Activated CD4-positive, CD25-positive, alpha-beta regulatory T cell treated with anti-CD3 and anti-CD28 coated beads, Interleukin-2, amount 50 U/mL, for 24 hours (primary cell): ENCODE results near the gene NRF1.
A peak's percentile ranks its signal among the peaks of the same experiment; 100 is the strongest.
"Not testable (repeated sequence)": the region's sequence is repeated elsewhere in the genome, so short reads cannot be mapped to it uniquely, and the experiment has no call there.

ENCODE experiments used
- ATAC-seq, 2 donors: fragments of 150-1000 bp; cut with Tn5 transposase; one replicate each; pipeline ENCODE4 v1.10.0; 2021; ENCODE audit warnings: mild to moderate bottlenecking in 1 of 2, moderate library complexity in 1 of 2

Gene NRF1

DNA sequence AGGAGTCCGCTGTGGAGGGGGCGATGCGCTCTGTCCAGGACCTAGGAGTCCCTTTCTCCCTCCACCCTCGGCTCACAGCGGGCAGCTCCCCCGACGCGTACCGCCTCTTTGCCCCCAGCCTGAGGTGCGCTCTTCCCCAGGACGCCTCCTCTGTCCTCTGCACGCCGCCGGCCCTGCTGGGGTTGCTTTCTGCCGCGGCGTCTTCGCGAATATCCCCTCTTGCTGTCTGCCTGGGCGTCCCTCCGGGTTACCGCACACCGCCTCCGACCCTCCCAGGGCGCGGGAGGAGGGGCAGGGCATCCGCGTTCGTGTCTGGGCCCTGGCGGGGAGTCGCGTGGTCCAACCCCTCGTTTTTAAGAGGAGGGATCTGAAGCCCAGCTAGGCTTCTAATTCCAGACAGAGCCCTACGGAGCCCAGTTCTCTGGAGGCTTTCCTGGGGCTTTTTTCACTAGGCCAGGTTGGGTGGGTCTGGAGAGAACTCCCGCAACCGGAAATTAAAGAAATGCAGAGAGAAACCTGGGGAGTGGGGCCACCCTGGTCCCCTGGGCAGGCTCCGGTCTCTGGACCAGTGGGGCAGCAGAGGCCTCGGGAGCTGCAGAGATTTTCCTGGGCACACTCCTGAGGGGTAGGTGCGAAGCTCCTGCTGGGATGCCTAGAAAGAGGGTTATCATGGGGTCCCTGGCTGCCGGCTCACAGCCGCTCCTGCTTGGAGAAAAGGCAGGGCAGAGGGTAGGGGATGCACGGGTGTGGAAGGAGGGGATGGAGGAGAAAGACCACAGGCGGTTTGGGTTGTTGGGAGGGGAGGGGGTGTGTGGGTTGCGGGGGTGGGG is 174.4 kb downstream of the NRF1 start:
- ATAC-seq: peak in 1 of 2 donors; percentile 19

- no peak for ATAC-seq
These were observed 175.5 kb downstream of the NRF1 start for GRCh38 chr7:129786825-129787563.

GRCh38 chr7:129789000-129789399 is 177.5 kb downstream of the NRF1 start:
- no peak for ATAC-seq

DNA sequence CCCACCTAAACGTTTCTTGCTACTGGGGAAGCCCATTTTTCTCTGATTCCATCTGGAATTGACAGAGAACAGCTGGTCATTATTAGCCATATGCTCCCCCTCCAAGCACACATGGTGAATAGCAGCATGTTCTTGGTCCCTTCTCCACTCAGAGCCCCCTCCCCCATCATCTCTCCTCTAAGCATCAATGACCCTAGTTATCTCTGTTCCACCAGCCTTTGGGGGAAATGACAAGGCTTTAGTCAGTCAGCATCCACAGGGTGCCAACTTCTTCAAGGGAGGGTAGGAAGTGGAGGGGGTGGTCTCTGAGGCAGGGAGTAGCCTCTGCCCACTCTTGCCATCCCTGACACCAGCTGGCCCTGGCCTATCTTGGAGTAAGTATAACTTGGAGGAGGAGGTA is 178.1 kb downstream of the NRF1 start:
- ATAC-seq: no peak

DNA sequence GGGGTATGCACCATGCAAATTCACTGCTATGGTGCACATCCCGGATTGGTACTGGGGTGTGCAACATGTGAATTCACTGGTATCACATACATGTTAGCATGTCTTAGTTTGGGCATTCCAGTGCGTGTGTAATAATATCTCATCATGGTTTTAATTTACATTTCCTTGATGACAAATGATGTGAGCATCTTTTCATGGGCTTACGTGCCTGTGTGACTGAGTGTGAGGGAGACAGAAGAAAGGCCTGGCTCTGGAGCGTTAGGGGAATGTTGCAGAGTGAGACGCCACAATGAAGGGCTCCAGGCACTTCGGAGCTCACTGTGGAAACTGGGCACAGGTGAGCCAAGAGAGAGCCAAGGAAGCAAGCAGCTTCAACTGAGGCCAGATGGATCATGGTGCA is 178.6 kb downstream of the NRF1 start:
- ATAC-seq: no peak

- no peak for ATAC-seq
These were observed 181.2 kb downstream of the NRF1 start for GRCh38 chr7:129792721-129793120.

GRCh38 chr7:129793506-129794310 is 182.2 kb downstream of the NRF1 start:
- ATAC-seq: no peak

DNA sequence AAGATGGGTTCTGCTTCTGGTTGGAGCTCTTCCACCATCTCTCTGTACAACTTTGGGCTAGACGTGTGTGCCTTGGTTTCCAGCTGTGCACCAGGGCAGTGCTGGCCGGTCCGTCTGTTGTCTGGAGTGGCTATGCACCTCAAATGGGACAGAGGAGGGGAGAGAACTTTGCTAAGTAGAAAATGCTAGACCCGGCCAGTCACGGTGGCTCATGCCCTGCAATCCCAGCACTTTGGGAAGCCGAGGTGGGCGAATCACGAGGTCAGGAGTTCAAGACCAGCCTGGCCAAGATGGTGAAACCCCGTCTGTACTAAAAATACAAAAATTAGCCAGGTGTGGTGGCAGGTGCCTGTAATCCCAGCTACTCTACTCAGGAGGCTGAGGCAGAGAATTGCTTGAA is 182.9 kb downstream of the NRF1 start:
- not testable (repeated sequence) for ATAC-seq

DNA sequence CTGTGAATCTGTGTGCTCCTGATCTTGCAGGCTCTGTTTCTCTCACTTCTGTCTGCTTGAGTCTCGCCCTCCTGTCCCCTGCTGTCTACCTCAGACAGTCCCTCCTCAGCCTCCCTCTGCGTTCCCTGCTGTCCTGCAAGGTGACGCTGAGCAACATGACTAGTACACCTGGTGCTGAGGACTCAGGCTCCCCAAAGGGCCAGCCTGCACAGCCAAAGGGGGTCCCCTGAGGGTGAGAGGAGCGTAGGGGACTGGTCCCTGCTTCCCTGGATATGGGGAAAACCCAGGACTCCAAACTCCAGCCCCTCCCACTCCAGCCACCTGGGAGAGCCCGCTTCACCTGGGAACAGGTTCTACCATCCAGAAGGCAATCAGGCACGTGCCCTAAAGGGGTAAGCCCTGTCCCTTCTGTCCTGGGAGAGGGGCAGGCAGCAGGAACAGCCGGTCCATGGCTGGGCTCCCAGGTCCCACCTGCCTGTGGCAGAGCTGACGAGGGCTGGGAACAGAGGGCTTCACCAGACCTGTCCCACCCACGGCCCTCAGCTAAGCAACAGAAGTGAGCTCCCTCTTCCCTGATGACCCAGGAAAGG is 184.8 kb downstream of the NRF1 start:
- no peak for ATAC-seq

GRCh38 chr7:129797214-129797789 is 185.8 kb downstream of the NRF1 start:
- ATAC-seq: no peak

DNA sequence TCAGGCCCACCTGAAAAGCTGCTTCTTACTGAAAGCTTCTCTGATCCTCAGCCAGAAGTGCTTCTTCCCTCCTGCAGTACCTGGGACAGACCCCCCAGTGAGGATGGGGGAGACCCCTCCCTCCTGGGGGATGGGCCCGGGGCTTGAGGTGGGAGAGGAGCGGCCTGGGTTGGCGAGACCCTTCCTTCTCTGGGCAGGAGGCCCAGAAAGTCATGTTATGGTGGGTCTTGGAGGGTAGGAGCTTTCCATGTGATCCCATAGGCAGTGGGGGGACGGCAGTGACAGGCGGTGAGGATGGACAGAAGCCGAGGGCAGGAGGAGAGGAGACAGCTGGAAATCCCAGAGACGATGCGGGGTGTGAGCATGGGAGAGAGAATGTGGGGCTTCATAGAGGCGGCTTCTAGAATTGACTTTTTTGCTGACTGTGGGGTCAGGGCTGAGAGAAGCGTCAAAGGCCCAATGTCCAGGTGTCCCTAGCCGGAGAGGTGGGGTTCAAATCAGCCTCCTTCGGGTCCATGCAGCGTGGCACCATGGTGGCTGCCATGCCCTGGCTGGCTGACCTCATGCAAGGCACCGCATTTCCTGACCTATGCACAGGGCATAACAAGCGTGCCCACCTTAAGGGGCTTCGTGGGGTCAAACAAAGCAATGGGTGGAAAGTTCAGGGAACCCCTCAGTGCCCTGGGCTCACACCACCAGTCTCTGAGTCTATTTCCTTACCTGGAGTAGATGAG is 187.3 kb downstream of the NRF1 start:
- ATAC-seq: no peak

DNA sequence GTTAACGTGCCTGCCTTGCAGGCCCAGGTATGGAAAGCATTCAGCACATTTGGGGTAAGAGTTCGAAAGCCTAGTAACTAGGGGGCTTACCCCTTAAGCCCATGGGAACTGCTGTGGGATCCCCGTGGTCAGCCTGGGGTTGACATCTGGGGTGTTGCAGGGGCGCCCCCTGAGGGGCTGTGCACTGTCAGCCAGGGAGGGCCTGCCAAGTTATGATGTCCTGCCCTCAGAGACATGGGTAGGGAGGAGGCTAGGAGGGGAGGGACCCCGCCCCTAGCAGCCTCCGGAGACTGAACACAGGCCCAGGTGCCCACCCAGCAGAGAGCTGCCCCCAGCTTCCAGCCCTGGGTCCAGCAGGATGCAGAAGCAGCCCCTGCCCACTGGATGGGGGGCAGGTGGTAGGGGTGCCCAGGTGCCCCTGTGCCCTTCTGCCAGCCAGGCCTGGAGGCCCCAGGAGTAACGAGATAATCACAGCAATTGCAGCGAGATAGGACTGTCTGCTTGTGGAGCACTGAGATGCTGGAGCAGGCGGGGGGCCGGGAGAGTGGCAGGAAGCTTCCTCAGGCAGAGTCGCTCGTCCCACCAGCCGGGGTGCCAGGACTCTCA is 187.9 kb downstream of the NRF1 start:
- no peak for ATAC-seq

DNA sequence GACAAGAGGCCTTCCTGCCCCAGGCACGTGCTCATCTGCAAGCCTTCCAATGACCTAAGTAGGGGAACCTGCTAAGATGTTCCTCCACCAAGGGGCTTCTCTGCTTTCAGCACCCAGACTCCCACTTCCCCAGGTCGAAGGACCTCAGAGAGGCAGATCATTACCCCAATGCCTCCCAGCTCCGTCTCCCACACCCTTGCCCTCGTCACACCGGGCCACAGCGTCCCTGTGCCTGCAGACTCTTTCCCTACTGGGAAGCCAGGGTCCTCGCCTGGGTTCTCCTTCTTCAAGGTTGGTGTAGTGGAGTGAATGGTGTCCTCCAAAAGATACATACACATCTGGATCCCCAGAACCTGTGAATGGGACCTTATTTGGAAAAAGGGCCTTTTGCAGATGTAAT is 189.4 kb downstream of the NRF1 start:
- ATAC-seq: no peak

- ATAC-seq: no peak
These were observed 190.4 kb downstream of the NRF1 start for GRCh38 chr7:129801882-129802281.

- ATAC-seq: no peak
These were observed 192.1 kb downstream of the NRF1 start for GRCh38 chr7:129803546-129804081.

- ATAC-seq: no peak
These were observed 192.8 kb downstream of the NRF1 start for GRCh38 chr7:129804111-129804889.

- no peak for ATAC-seq
These were observed 193.6 kb downstream of the NRF1 start for GRCh38 chr7:129804890-129805719.
